ENCODE measurements around the gene NTNG1.

DNA sequence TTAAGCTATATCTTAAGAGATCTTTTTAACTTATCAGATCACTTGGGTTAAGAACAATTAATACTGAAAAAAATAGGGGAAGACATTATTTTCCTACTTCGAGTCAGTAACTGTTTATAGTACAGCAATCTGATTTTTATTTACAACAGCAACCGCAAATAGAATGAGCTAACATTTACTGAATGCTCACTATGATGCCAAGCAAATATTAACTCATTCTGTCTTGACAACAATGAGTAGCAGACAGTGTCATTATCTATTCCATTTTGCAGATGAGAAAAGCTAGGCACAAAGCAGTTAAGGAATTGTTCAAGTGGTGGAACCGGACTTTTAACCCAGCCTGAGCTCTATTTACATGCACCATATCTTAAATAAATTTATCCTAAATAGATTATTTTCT, 273.7 kb downstream of the NTNG1 start:
- no peak for TF ChIP-seq POLR2A (IDR thresholded peaks at IDR 0.05)
- TF ChIP-seq, protein P1, sequence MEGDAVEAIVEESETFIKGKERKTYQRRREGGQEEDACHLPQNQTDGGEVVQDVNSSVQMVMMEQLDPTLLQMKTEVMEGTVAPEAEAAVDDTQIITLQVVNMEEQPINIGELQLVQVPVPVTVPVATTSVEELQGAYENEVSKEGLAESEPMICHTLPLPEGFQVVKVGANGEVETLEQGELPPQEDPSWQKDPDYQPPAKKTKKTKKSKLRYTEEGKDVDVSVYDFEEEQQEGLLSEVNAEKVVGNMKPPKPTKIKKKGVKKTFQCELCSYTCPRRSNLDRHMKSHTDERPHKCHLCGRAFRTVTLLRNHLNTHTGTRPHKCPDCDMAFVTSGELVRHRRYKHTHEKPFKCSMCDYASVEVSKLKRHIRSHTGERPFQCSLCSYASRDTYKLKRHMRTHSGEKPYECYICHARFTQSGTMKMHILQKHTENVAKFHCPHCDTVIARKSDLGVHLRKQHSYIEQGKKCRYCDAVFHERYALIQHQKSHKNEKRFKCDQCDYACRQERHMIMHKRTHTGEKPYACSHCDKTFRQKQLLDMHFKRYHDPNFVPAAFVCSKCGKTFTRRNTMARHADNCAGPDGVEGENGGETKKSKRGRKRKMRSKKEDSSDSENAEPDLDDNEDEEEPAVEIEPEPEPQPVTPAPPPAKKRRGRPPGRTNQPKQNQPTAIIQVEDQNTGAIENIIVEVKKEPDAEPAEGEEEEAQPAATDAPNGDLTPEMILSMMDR (IDR thresholded peaks at IDR 0.05), result no peak

Measured in esophagus squamous epithelium (tissue), 4 donors.